Immature natural killer cell (primary cell): ENCODE measurements around the gene DOCK1. TPM values are rescaled to one million over a fixed set of nuclear protein-coding genes. Genes with fewer than 3 reads are reported as not detected.

Source experiments
- DNase-seq, 3 donors: peaks; one replicate each; pipeline ENCODE4 v3.0.0; 2022; ENCODE audit warnings: mixed read lengths in 1 of 3
- H3K27ac Mint-ChIP-seq, 6 donors: one replicate each; pipeline ENCODE4 v1.8.0; 2020; ENCODE audit warnings: mixed read lengths in 6 of 6, mild to moderate bottlenecking in 5 of 6, inconsistent platforms in 4 of 6, moderate library complexity in 3 of 6
- H3K27me3 Mint-ChIP-seq, 3 donors: one replicate each; pipeline ENCODE4 v1.8.0; 2020 to 2021; ENCODE audit warnings: low read depth in 3 of 3, mild to moderate bottlenecking in 3 of 3, mixed read lengths in 3 of 3, moderate library complexity in 3 of 3, inconsistent platforms in 1 of 3
- H3K36me3 Mint-ChIP-seq, 3 donors: one replicate each; pipeline ENCODE4 v1.8.0; 2020; ENCODE audit warnings: mixed read lengths in 3 of 3, inconsistent platforms in 2 of 3, mild to moderate bottlenecking in 2 of 3
- H3K4me1 Mint-ChIP-seq, 2 donors: one replicate each; pipeline ENCODE4 v1.8.0; 2020; ENCODE audit warnings: inconsistent platforms in 2 of 2, mild to moderate bottlenecking in 2 of 2, mixed read lengths in 2 of 2, moderate library complexity in 1 of 2
- H3K4me3 Mint-ChIP-seq, 5 donors: one replicate each; pipeline ENCODE4 v1.8.0; 2020; ENCODE audit warnings: mild to moderate bottlenecking in 5 of 5, mixed read lengths in 5 of 5, inconsistent platforms in 3 of 5, moderate library complexity in 3 of 5
- H3K9me3 Mint-ChIP-seq, 6 donors: one replicate each; pipeline ENCODE4 v1.8.0; 2020; ENCODE audit warnings: mild to moderate bottlenecking in 6 of 6, mixed read lengths in 6 of 6, inconsistent platforms in 4 of 6, moderate library complexity in 3 of 6
- polyA plus RNA-seq, 3 donors: library from polyadenylated mRNA; unstranded; fragments of 300-500 nt; fragmentation: Illumina TruSeq; gene quantifications; one replicate each; pipeline ENCODE4 v1.2.3, GENCODE V29; 2021

DOCK1 gene
- polyA plus RNA-seq, 3 donors from 2014 or later: 0.37 TPM; not detected in 2

GRCh38 chr10:127068485-127068884, 163.3 kb downstream of the DOCK1 start:
- peaks cover 0 to 10% (median 8%) of the 10 kb centered on the region in 3 donors for H3K27me3 Mint-ChIP-seq
- H3K9me3 Mint-ChIP-seq: peaks cover 0 to 2% (median 0%) of the 10 kb centered on the region in 6 donors
- H3K36me3 Mint-ChIP-seq: no peaks in the 10 kb centered on the region
- H3K4me3 Mint-ChIP-seq: no peak overlapping the region
- no peak overlapping the region for H3K27ac Mint-ChIP-seq
- H3K4me1 Mint-ChIP-seq: peaks cover 0 to 9% of the 10 kb centered on the region in 2 donors
- DNase-seq: no peak

DNA sequence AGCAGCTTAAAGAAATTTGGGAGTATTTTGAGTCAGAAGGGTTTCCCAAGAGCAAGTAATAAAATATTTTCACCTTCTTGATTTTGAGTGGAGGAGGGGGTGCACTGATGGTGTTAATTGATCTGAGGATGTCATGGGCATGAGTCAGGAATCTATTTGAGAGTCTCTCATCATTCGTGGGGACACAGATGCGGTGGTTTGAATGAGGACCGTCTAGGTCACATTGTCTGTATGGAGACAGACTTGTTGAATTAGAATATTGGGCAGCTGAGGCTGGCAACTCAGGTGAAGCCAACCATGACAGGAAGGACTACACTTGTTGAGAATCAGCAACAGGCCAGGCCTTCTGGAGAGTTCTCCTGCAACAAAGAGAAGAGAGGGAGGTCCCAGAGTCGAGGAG, 164.2 kb downstream of the DOCK1 start:
- peaks cover 0 to 2% (median 0%) of the 10 kb centered on the region in 6 donors for H3K9me3 Mint-ChIP-seq
- H3K36me3 Mint-ChIP-seq: no peaks in the 10 kb centered on the region
- no peak overlapping the region for H3K4me3 Mint-ChIP-seq
- H3K27ac Mint-ChIP-seq: no peak overlapping the region
- H3K27me3 Mint-ChIP-seq: peaks cover 0 to 10% (median 8%) of the 10 kb centered on the region in 3 donors
- no peak for DNase-seq
- peaks cover 0 to 9% of the 10 kb centered on the region in 2 donors for H3K4me1 Mint-ChIP-seq

DNA sequence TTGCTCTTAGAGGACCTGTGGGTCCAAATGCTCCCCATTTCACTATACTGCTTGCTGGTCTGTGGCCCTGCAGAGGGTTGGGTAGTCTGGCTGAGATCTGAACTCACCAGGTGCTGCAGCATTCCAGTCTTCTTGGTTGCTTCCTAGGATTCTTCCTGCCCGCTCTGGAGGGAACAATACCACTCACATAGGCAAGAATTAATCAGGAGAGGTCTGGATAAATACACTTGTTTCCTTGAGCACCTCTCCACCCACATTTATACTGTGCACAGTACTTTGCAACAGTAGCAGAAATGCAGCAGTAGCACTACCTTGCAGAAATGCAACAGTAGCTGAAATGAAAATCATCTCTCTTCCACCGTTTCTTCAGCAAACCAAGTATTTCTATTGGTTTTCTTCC, 165.9 kb downstream of the DOCK1 start:
- Mint-ChIP-seq H3K27me3 (peaks cover 0 to 12% (median 8%) of the 10 kb centered on the region in 3 donors), H3K4me3 (no peak overlapping the region), H3K27ac (peak overlapping the region in 1 of 6 donors; percentile 32), H3K4me1 (peaks cover 0 to 9% of the 10 kb centered on the region in 2 donors), H3K9me3 (peaks cover 0 to 1% (median 0%) of the 10 kb centered on the region in 6 donors), H3K36me3 (no peaks in the 10 kb centered on the region)
- DNase-seq: no peak

DNA sequence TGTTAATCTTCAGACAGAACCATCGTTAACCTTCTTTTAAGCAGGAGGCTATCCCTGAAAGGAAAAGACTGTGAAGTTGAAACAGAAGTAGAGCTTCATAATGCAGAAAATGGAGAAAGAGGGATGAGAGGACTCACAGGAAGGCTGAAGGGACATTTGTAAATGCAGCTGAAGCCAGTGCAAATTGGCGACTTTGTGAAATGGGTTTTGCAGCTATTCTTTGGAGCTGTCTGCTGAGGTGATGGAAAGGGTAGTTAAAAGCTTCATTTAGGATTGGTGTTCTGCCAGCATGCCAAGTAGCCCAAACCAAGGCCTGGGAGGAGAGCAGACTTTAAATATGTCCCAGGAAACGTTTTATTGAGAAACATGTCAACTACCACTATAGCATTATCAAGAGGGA, 168.4 kb downstream of the DOCK1 start:
- Mint-ChIP-seq H3K36me3 (no peaks in the 10 kb centered on the region), H3K27ac (no peak overlapping the region), H3K27me3 (peaks cover 2 to 12% (median 7%) of the 10 kb centered on the region in 3 donors), H3K4me3 (no peak overlapping the region), H3K9me3 (no peaks in the 10 kb centered on the region), H3K4me1 (peaks cover 0 to 9% of the 10 kb centered on the region in 2 donors)
- no peak for DNase-seq

- no peak for DNase-seq
- Mint-ChIP-seq H3K9me3 (no peaks in the 10 kb centered on the region), H3K36me3 (no peaks in the 10 kb centered on the region), H3K4me1 (no peaks in the 10 kb centered on the region), H3K27ac (no peak overlapping the region), H3K4me3 (no peak overlapping the region), H3K27me3 (peaks cover 0 to 5% (median 4%) of the 10 kb centered on the region in 3 donors)
Measured at GRCh38 chr10:127079392-127079791, 174.2 kb downstream of the DOCK1 start.

- H3K4me3 Mint-ChIP-seq: no peak overlapping the region
Measured at GRCh38 chr10:127080317-127080716, 175.1 kb downstream of the DOCK1 start.

GRCh38 chr10:127081851-127082345, 176.7 kb downstream of the DOCK1 start:
- Mint-ChIP-seq H3K9me3 (no peaks in the 10 kb centered on the region), H3K27ac (no peak overlapping the region), H3K27me3 (peaks cover 1 to 3% (median 2%) of the 10 kb centered on the region in 3 donors), H3K4me3 (no peak overlapping the region), H3K36me3 (no peaks in the 10 kb centered on the region), H3K4me1 (no peaks in the 10 kb centered on the region)
- DNase-seq: no peak

More at GRCh38 chr10:127080317-127080716, 175.1 kb downstream of the DOCK1 start:
- Mint-ChIP-seq H3K4me1 (no peaks in the 10 kb centered on the region), H3K36me3 (no peaks in the 10 kb centered on the region), H3K27ac (no peak overlapping the region), H3K27me3 (peaks cover 0 to 4% (median 3%) of the 10 kb centered on the region in 3 donors), H3K9me3 (no peaks in the 10 kb centered on the region)
- DNase-seq: no peak

GRCh38 chr10:127082651-127083050, 177.4 kb downstream of the DOCK1 start:
- no peak overlapping the region for H3K4me3 Mint-ChIP-seq
- H3K27ac Mint-ChIP-seq: no peak overlapping the region
- no peaks in the 10 kb centered on the region for H3K4me1 Mint-ChIP-seq
- H3K36me3 Mint-ChIP-seq: no peaks in the 10 kb centered on the region
- no peaks in the 10 kb centered on the region for H3K9me3 Mint-ChIP-seq
- no peak for DNase-seq
- peaks cover 1 to 2% (median 2%) of the 10 kb centered on the region in 3 donors for H3K27me3 Mint-ChIP-seq

DNA sequence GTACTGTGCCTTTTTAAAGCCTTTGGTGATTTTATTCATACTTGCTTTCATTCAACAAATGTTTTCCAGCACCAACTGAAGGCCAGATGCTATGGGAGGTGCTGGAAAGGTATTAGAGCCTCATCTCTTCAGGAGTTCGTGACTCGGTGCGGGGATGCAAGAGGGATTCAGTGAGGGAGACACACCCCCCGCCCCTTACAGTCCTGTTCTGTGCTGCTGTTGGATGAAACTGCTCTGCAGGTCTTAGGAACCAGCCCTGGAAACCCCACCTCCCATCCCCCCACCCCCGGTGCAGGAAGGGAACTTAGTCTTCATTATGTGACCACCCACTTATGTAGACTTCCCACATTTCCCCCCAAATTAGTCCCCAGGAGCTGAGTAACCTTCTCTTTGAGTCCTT, 180.7 kb downstream of the DOCK1 start:
- H3K4me3 Mint-ChIP-seq: no peak overlapping the region
- H3K27me3 Mint-ChIP-seq: peaks cover 2 to 15% (median 3%) of the 10 kb centered on the region in 3 donors
- no peaks in the 10 kb centered on the region for H3K9me3 Mint-ChIP-seq
- H3K36me3 Mint-ChIP-seq: no peaks in the 10 kb centered on the region
- H3K27ac Mint-ChIP-seq: no peak overlapping the region
- DNase-seq: no peak
- H3K4me1 Mint-ChIP-seq: no peaks in the 10 kb centered on the region

DNA sequence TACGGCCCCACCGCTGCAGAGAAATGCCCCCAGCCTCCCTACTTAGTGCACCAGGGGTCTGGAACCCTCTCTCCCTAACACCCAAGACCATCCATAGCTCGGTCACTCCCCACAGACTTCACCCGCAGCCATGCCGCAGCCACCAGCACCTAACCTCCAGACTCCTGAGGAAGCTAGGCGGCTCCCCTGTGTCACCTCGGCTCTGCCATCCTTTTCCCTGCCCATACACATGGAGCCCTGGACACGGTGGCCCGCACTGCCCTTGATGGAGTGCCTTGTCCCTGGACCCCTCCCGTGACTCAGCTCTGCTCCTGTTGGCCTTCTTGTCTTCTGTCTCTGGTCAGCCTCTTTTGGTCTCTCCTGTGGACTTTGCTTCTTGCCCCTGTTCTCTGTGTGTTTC, 183.7 kb downstream of the DOCK1 start:
- no peak for DNase-seq
- Mint-ChIP-seq H3K36me3 (no peaks in the 10 kb centered on the region), H3K27me3 (peaks cover 0 to 15% (median 5%) of the 10 kb centered on the region in 3 donors), H3K9me3 (peaks cover 0 to 1% (median 0%) of the 10 kb centered on the region in 6 donors), H3K4me3 (no peak overlapping the region), H3K27ac (no peak overlapping the region), H3K4me1 (no peaks in the 10 kb centered on the region)

GRCh38 chr10:127089446-127089845, 184.2 kb downstream of the DOCK1 start:
- peaks cover 0 to 1% (median 0%) of the 10 kb centered on the region in 6 donors for H3K9me3 Mint-ChIP-seq

GRCh38 chr10:127090138-127090537, 184.9 kb downstream of the DOCK1 start:
- Mint-ChIP-seq H3K27ac (no peak overlapping the region), H3K4me1 (no peaks in the 10 kb centered on the region), H3K4me3 (no peak overlapping the region), H3K36me3 (no peaks in the 10 kb centered on the region), H3K9me3 (peaks cover 0 to 1% (median 0%) of the 10 kb centered on the region in 6 donors), H3K27me3 (peaks cover 0 to 15% (median 5%) of the 10 kb centered on the region in 3 donors)
- DNase-seq: no peak

More at GRCh38 chr10:127089446-127089845, 184.2 kb downstream of the DOCK1 start:
- Mint-ChIP-seq H3K27ac (no peak overlapping the region), H3K27me3 (peaks cover 0 to 15% (median 5%) of the 10 kb centered on the region in 3 donors), H3K4me3 (no peak overlapping the region), H3K36me3 (no peaks in the 10 kb centered on the region), H3K4me1 (no peaks in the 10 kb centered on the region)
- no peak for DNase-seq

DNA sequence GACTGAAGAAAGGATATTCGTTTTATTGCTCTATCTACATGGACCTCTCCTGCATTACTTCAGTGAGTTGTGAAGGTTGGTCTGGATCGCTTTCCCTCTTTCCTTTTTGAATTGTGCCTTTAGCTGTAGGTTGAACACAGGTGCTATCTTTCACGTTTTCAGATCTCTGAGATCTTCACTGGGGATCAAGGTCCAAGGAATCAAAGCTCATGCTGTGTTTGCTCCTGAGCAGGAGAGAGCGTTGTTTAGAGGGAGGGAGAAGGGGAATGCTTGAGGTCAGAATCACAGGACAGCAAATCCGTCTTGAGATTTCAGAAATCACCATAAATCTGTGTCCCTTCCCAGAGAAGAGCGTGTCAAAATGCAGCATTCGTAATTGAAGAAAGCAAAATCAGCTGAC, 186.1 kb downstream of the DOCK1 start:
- no peak overlapping the region for H3K27ac Mint-ChIP-seq
- H3K9me3 Mint-ChIP-seq: peaks cover 0 to 1% (median 0%) of the 10 kb centered on the region in 6 donors
- H3K4me3 Mint-ChIP-seq: no peak overlapping the region
- DNase-seq: no peak
- H3K4me1 Mint-ChIP-seq: no peaks in the 10 kb centered on the region
- no peaks in the 10 kb centered on the region for H3K36me3 Mint-ChIP-seq
- peaks cover 0 to 15% (median 5%) of the 10 kb centered on the region in 3 donors for H3K27me3 Mint-ChIP-seq

- no peak for DNase-seq
- Mint-ChIP-seq H3K4me1 (no peaks in the 10 kb centered on the region), H3K27me3 (peaks cover 2 to 13% (median 7%) of the 10 kb centered on the region in 3 donors)
Measured at GRCh38 chr10:127092916-127093315, 187.7 kb downstream of the DOCK1 start.

GRCh38 chr10:127094984-127095383, 189.8 kb downstream of the DOCK1 start:
- H3K4me3 Mint-ChIP-seq: no peak overlapping the region
- H3K27me3 Mint-ChIP-seq: peaks cover 1 to 6% (median 2%) of the 10 kb centered on the region in 3 donors
- no peaks in the 10 kb centered on the region for H3K4me1 Mint-ChIP-seq
- H3K27ac Mint-ChIP-seq: peak overlapping the region in 1 of 6 donors; percentile 71
- DNase-seq: no peak
- peaks cover 0 to 1% (median 0%) of the 10 kb centered on the region in 6 donors for H3K9me3 Mint-ChIP-seq
- no peaks in the 10 kb centered on the region for H3K36me3 Mint-ChIP-seq

More at GRCh38 chr10:127092916-127093315, 187.7 kb downstream of the DOCK1 start:
- Mint-ChIP-seq H3K36me3 (no peaks in the 10 kb centered on the region), H3K4me3 (no peak overlapping the region), H3K27ac (no peak overlapping the region), H3K9me3 (peaks cover 0 to 1% (median 0%) of the 10 kb centered on the region in 6 donors)
